ENCODE data around the gene CCN2. TPM values are rescaled to one million over a fixed set of nuclear protein-coding genes. Genes with fewer than 3 reads are reported as not detected.

The CCN2 gene
- total and polyA plus RNA-seq, 2 donors (not counting 1 experiment from before 2014, with no cell fraction given), result 0.81 to 1.3 TPM

- Histone ChIP-seq H3K79me2 (ENCODE audit: control insufficient read depth, insufficient read depth, low read length) (no peaks in the 10 kb centered on the region), H3K4me2 (replicated peaks; ENCODE audit: low read depth, low read length, poor library complexity, severe bottlenecking) (no peak overlapping the region), H3K4me3 (ENCODE audit: control extremely low read depth in 1 of 5, extremely low read depth in 1 of 5, insufficient read depth in 1 of 5, low read depth in 2 of 5, low read length in 4 of 5) (no peak overlapping the region), H3K9me3 (ENCODE audit: control extremely low read depth in 1 of 3, control insufficient read depth in 2 of 3, insufficient read depth in 1 of 3, low read length in 2 of 3) (peaks cover 5 to 16% (median 13%) of the 10 kb centered on the region in 3 donors), H3K27ac (ENCODE audit: low read length in 2 of 2) (no peak overlapping the region), H3K9ac (ENCODE audit: low read length) (no peak overlapping the region), H3K4me1 (ENCODE audit: control insufficient read depth in 2 of 2, insufficient read depth in 2 of 2, low read length in 2 of 2) (no peaks in the 10 kb centered on the region), H3K27me3 (replicated peaks in 1 of 4; ENCODE audit: control extremely low read depth in 1 of 4, control insufficient read depth in 3 of 4, insufficient read depth in 4 of 4, low read length in 3 of 4) (peaks cover 0 to 13% (median 0%) of the 10 kb centered on the region in 4 experiments), H3K36me3 (replicated peaks in 1 of 2; ENCODE audit: control extremely low read depth in 1 of 2, control insufficient read depth in 1 of 2, extremely low read depth in 1 of 2, insufficient read depth in 2 of 2, low read length in 1 of 2) (no peaks in the 10 kb centered on the region), H4K20me1 (ENCODE audit: control insufficient read depth, insufficient read depth, low read length, poor library complexity, severe bottlenecking) (no peaks in the 10 kb centered on the region), H2AFZ (ENCODE audit: insufficient read depth, low read depth, low read length, poor library complexity, severe bottlenecking) (no peak overlapping the region)
- TF ChIP-seq CTCF (IDR thresholded peaks at IDR 0.05) (peak; percentile 67), EZH2 (IDR thresholded peaks at IDR 0.05; ENCODE audit: borderline replicate concordance, insufficient read depth, low read depth, low read length, poor library complexity, severe bottlenecking) (no peak)
- Mint-ChIP-seq H3K27ac (no peak overlapping the region), H3K4me3 (no peak overlapping the region), H3K9me3 (ENCODE audit: insufficient read depth) (peaks cover 2% of the 10 kb centered on the region), H3K4me1 (no peaks in the 10 kb centered on the region), H3K27me3 (peaks cover 4% of the 10 kb centered on the region)
- peak; percentile 53 for ATAC-seq (ENCODE audit: low read depth)
- peak; percentile 62 for DNase-seq
- ChIA-PET POLR2A (no interaction called here), CTCF (interaction anchor here (1.0 to 6.1 kb wide), 11 partner anchors 8 to 561 kb away, joined by 3 to 88 read pairs (median 6); no protein-coding TSS in a partner anchor)
- intact Hi-C loops (cut with micrococcal nuclease), result no loop called here
- 21% methylated on average over 2 of the region's 2 CpGs for WGBS (ENCODE audit: insufficient coverage)
These were observed 27.8 kb downstream of the CCN2 start for GRCh38 chr6:131923356-131923755.

GRCh38 chr6:131920656-131921055 is 30.5 kb downstream of the CCN2 start:
- TF ChIP-seq CTCF (IDR thresholded peaks at IDR 0.05), result no peak
- H2AFZ ChIP-seq (ENCODE audit: insufficient read depth, low read depth, low read length, poor library complexity, severe bottlenecking), result no peak overlapping the region
- Mint-ChIP-seq H3K27me3 (peaks cover 10% of the 10 kb centered on the region), H3K4me3 (no peak overlapping the region), H3K4me1 (peaks cover 16% of the 10 kb centered on the region), H3K9me3 (ENCODE audit: insufficient read depth) (peaks cover 2% of the 10 kb centered on the region), H3K27ac (no peak overlapping the region)
- no peaks in the 10 kb centered on the region for H3K79me2 ChIP-seq (ENCODE audit: control insufficient read depth, insufficient read depth, low read length)
- DNase-seq (no peak), ATAC-seq (ENCODE audit: low read depth) (no peak)
- no CpG with 5 or more reads among the region's 3 CpGs for WGBS (ENCODE audit: insufficient coverage)
- no peaks in the 10 kb centered on the region for H4K20me1 ChIP-seq (ENCODE audit: control insufficient read depth, insufficient read depth, low read length, poor library complexity, severe bottlenecking)
- no peak overlapping the region for H3K4me2 ChIP-seq (replicated peaks; ENCODE audit: low read depth, low read length, poor library complexity, severe bottlenecking)
- no peaks in the 10 kb centered on the region for H3K36me3 ChIP-seq (replicated peaks in 1 of 2; ENCODE audit: control extremely low read depth in 1 of 2, control insufficient read depth in 1 of 2, extremely low read depth in 1 of 2, insufficient read depth in 2 of 2, low read length in 1 of 2)
- peaks cover 0 to 14% (median 1%) of the 10 kb centered on the region in 4 experiments for H3K27me3 ChIP-seq (replicated peaks in 1 of 4; ENCODE audit: control extremely low read depth in 1 of 4, control insufficient read depth in 3 of 4, insufficient read depth in 4 of 4, low read length in 3 of 4)
- H3K9me3 ChIP-seq (ENCODE audit: control extremely low read depth in 1 of 3, control insufficient read depth in 2 of 3, insufficient read depth in 1 of 3, low read length in 2 of 3), result peaks cover 5 to 16% (median 13%) of the 10 kb centered on the region in 3 donors
- intact Hi-C loops (cut with micrococcal nuclease), result no loop called here
- no peak overlapping the region for H3K27ac ChIP-seq (ENCODE audit: low read length in 2 of 2)
- CTCF ChIA-PET, result interaction anchor here (1.4 kb wide), 1 partner anchor 11 kb away, joined by 4 read pairs; no protein-coding TSS in a partner anchor
- H3K4me1 ChIP-seq (ENCODE audit: control insufficient read depth in 2 of 2, insufficient read depth in 2 of 2, low read length in 2 of 2), result peaks cover 14 to 17% of the 10 kb centered on the region in 2 donors
- POLR2A ChIA-PET, result no interaction called here
- H3K4me3 ChIP-seq (ENCODE audit: control extremely low read depth in 1 of 5, extremely low read depth in 1 of 5, insufficient read depth in 1 of 5, low read depth in 2 of 5, low read length in 4 of 5), result no peak overlapping the region
- no peak overlapping the region for H3K9ac ChIP-seq (ENCODE audit: low read length)

Data from B cell (primary cell).